Spleen (tissue), 11 donors: ENCODE results near the gene LTBP1. TPM values are rescaled to one million over a fixed set of nuclear protein-coding genes. Genes with fewer than 3 reads are reported as not detected.
A peak's percentile ranks its signal among the peaks of the same experiment; 100 is the strongest.

Source experiments
- DNase-seq: peaks from one replicate; pipeline ENCODE4 v3.0.0-alpha.2; 2020
- H3K27ac ChIP-seq, 8 donors: fragments of 200-600 bp; sonication (generic) in 7 of 8; 1 replicate in 4 of 8; 2 replicates in 4 of 8; pipeline versions ENCODE4 v1.5.0 to v1.8.0; 2016 to 2021; ENCODE audit warnings: inconsistent platforms in 4 of 8, mild to moderate bottlenecking in 4 of 8, moderate library complexity in 1 of 8
- H3K27me3 ChIP-seq, 7 donors: fragments of 200-600 bp; sonication (generic) in 6 of 7; replicated peaks in 1 of 7; 1 replicate in 4 of 7; 2 replicates in 3 of 7; pipeline versions ENCODE4 v1.5.0 to v1.8.0; 2016 to 2021; ENCODE audit warnings: inconsistent platforms in 3 of 7, mild to moderate bottlenecking in 1 of 7
- H3K36me3 ChIP-seq, 6 donors: fragments of 200-600 bp; sonication (generic) in 5 of 6; 1 replicate in 4 of 6; 2 replicates in 2 of 6; pipeline versions ENCODE4 v1.5.0 to v1.8.0; 2016 to 2021; ENCODE audit warnings: inconsistent platforms in 2 of 6
- H3K4me1 ChIP-seq, 6 donors: fragments of 200-600 bp; sonication (generic) in 5 of 6; 1 replicate in 3 of 6; 2 replicates in 3 of 6; pipeline versions ENCODE4 v1.5.0 to v1.8.0; 2016 to 2021; ENCODE audit warnings: inconsistent platforms in 3 of 6
- H3K4me3 ChIP-seq, 8 donors: fragments of 200-600 bp; sonication (generic) in 7 of 8; 1 replicate in 4 of 8; 2 replicates in 4 of 8; pipeline versions ENCODE4 v1.5.0 to v1.8.0; 2016 to 2021; ENCODE audit warnings: inconsistent platforms in 4 of 8, mild to moderate bottlenecking in 4 of 8, moderate library complexity in 2 of 8
- H3K9me3 ChIP-seq, 8 donors: fragments of 200-600 bp; sonication (generic) in 7 of 8; 1 replicate in 4 of 8; 2 replicates in 4 of 8; pipeline versions ENCODE4 v1.5.0 to v1.8.0; 2016 to 2021; ENCODE audit warnings: inconsistent platforms in 4 of 8
- POLR2A ChIP-seq, 3 donors: fragments of 450-650 bp; IDR thresholded peaks; one replicate each; pipeline ENCODE4 v1.5.1; 2017; ENCODE audit warnings: antibody characterized with exemption in 3 of 3, mild to moderate bottlenecking in 1 of 3
- POLR2AphosphoS5 ChIP-seq, 3 donors: sonication (generic); formaldehyde crosslinking; IDR thresholded peaks; one replicate each; pipeline ENCODE4 v1.5.1; 2017; ENCODE audit warnings: antibody characterized with exemption in 3 of 3
- WGBS, 5 donors: extraction: QIAGEN DNeasy Blood & Tissue Kit in 3 of 5; methylation state at CpG; one replicate each; pipeline versions ENCODE4 v1.1.5 to v1.1.7; 2013 to 2018; 5-methylcytosine and 5-hydroxymethylcytosine counted together
- intact Hi-C: fragments of 100-400 bp; cut with DNase I; formaldehyde crosslinking; loops from one replicate; pipeline ENCODE4 v1.15.0; 2023; ENCODE audit warnings: low total_unique reads
- polyA plus RNA-seq, 3 donors: library from polyadenylated mRNA; stranded (reverse); fragments of 200-250 nt; gene quantifications; one replicate each; pipeline ENCODE4 v1.2.1, GENCODE V29; 2013
- total RNA-seq, 7 donors: library from RNA; depleted of rRNA in 3 of 7; stranded (reverse); fragments of >200 nt in 3 of 7; fragmentation: NEBNext Ultra II Directional in 4 of 7; extraction: Animal tissue kit (Norgen Biotek cat#: 25700) in 4 of 7; gene quantifications; one replicate each; pipeline versions ENCODE4 v1.1.0 to v1.2.1, GENCODE V29; 2016 to 2021
- TF ChIP-seq, protein P1 (sequence below), 11 experiments: fragments of 200-600 bp in 7 of 11; fragments of 450-650 bp in 4 of 11; sonication (generic) in 4 of 11; IDR thresholded peaks in 8 of 11; conservative IDR thresholded peaks in 3 of 11; 1 replicate in 7 of 11; 2 replicates in 4 of 11; pipeline versions ENCODE4 v1.4.0 to v1.8.0; 2016 to 2021; ENCODE audit warnings: antibody characterized with exemption in 11 of 11, inconsistent platforms in 4 of 11, mild to moderate bottlenecking in 1 of 11
- donor health status: healthy with polysubstance abuse.
- donor health status: DM: no; HTN: no; CAD: no; lungs with moderate emphysema.
- donor health status: DM: no; HTN: no; CAD: no.
- donor health status: Bipolar disorder and iron deficiency.
- donor health status: healthy.
- donor health status: DM: no; HTN: no; CAD: no.
- donor health status: DM: yes; HTN: yes; CAD: no.

The LTBP1 gene
- total and polyA plus RNA-seq, 10 donors = 6.8 to 28.0 (median 13.3) TPM

DNA sequence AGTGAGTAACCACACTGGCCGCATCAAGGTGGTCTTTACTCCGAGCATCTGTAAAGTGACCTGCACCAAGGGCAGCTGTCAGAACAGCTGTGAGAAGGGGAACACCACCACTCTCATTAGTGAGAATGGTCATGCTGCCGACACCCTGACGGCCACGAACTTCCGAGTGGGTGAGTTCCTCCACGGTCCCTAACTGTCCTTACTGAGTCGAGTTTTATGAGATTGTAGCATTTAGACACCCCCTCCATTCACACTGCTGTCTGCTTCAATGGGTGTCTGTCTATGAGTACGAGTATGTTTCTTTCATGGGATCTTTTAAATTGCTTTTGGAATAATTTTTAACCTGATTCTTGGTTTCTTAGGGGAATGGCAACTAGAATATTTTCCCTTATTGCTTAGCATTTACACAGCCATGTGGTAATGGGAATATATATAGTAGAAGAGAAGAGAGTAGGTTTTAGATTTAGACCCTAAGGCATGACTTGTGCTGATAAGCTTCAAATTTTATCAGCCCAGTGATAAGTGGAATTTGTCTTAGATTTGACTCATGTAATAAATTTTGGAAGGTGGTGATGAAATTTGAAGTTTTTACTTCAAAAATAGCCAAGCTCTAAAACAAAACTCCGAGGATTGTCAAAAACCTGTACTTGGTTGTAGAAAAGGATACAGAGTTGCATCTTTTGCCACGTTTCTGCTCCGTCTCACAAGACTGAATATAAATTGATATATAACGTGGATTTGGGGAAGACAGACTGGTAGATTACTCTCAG, 188.2 kb downstream of the LTBP1 start:
- intact Hi-C loops = no loop called here
- WGBS, 5 donors = 65 to 86% (median 74%) methylated on average over 13 of the region's 13 CpGs
- peaks cover 0 to 30% (median 3%) of the 10 kb centered on the region in 6 donors for H3K4me1 ChIP-seq

DNA sequence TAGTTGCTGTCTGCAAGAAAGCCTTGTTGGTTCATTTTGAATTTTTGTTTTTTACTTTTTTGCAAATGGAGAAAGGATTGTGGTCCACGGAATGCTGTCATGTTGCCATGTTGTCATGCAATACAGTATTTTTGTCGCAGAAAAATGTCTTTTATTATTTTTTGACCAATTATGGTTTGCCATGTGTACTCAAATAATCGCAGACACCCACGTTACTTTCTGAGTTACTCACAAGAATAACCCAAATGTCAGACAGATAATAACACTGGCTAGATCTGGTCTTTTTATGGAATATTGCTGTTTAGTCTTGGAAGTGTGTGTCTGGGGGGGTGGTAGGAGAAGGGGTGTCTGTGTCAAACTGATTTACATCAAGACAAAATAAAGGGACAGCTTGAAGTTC, 188.9 kb downstream of the LTBP1 start:
- no peak overlapping the region for H3K27ac ChIP-seq
- H3K9me3 ChIP-seq = no peaks in the 10 kb centered on the region
- no peak overlapping the region for H3K4me3 ChIP-seq
- H3K27me3 ChIP-seq = no peaks in the 10 kb centered on the region
- H3K36me3 ChIP-seq = no peaks in the 10 kb centered on the region
- 51 to 85% (median 66%) methylated on average over 4 of the region's 4 CpGs for WGBS, 5 donors
- H3K4me1 ChIP-seq = peaks cover 0 to 30% (median 3%) of the 10 kb centered on the region in 6 donors
- intact Hi-C loops = no loop called here
- DNase-seq = no peak
- TF ChIP-seq POLR2AphosphoS5 (IDR thresholded peaks at IDR 0.05) (no peak), POLR2A (IDR thresholded peaks at IDR 0.05) (no peak)
- TF ChIP-seq, protein P1, sequence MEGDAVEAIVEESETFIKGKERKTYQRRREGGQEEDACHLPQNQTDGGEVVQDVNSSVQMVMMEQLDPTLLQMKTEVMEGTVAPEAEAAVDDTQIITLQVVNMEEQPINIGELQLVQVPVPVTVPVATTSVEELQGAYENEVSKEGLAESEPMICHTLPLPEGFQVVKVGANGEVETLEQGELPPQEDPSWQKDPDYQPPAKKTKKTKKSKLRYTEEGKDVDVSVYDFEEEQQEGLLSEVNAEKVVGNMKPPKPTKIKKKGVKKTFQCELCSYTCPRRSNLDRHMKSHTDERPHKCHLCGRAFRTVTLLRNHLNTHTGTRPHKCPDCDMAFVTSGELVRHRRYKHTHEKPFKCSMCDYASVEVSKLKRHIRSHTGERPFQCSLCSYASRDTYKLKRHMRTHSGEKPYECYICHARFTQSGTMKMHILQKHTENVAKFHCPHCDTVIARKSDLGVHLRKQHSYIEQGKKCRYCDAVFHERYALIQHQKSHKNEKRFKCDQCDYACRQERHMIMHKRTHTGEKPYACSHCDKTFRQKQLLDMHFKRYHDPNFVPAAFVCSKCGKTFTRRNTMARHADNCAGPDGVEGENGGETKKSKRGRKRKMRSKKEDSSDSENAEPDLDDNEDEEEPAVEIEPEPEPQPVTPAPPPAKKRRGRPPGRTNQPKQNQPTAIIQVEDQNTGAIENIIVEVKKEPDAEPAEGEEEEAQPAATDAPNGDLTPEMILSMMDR (IDR thresholded peaks at IDR 0.05 in 8 of 11, conservative IDR thresholded peaks at IDR 0.05 in 3 of 11) = no peak

More for the DNA sequence above, 188.2 kb downstream of the LTBP1 start:
- H3K36me3 ChIP-seq = no peaks in the 10 kb centered on the region
- H3K9me3 ChIP-seq = no peaks in the 10 kb centered on the region
- TF ChIP-seq POLR2A (IDR thresholded peaks at IDR 0.05) (no peak), POLR2AphosphoS5 (IDR thresholded peaks at IDR 0.05) (no peak)
- TF ChIP-seq, protein P1 (IDR thresholded peaks at IDR 0.05 in 8 of 11, conservative IDR thresholded peaks at IDR 0.05 in 3 of 11) = no peak
- DNase-seq = no peak
- peak overlapping the region in 1 of 8 donors; percentile 48 for H3K27ac ChIP-seq
- peak overlapping the region in 2 of 8 donors; percentile 3 to 6 for H3K4me3 ChIP-seq
- no peaks in the 10 kb centered on the region for H3K27me3 ChIP-seq

DNA sequence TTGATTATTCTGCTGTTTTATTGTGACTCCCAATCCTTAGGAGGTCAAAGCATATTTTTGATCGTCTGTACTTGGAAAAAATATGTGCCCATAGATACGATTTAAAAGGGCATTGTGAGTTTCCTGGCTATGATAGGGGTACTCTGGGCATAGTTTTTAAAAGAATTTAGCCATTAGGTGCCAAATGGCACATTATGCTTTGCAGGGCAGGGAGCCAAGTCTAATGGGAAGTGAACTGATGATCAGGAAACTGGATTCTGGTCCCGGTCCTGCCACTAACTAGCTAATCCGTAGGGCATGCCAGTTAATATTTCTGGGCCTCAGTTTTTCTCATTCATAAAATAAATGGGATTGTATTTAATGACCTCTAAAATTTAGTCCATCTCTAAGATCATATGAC, 189.3 kb downstream of the LTBP1 start:
- Histone ChIP-seq H3K4me1 (peaks cover 0 to 30% (median 3%) of the 10 kb centered on the region in 6 donors), H3K27ac (no peak overlapping the region), H3K4me3 (no peak overlapping the region), H3K27me3 (no peaks in the 10 kb centered on the region), H3K9me3 (no peaks in the 10 kb centered on the region), H3K36me3 (no peaks in the 10 kb centered on the region)
- intact Hi-C loops = no loop called here
- no peak for DNase-seq
- TF ChIP-seq POLR2A (IDR thresholded peaks at IDR 0.05) (no peak), POLR2AphosphoS5 (IDR thresholded peaks at IDR 0.05) (no peak)
- TF ChIP-seq, protein P1 (IDR thresholded peaks at IDR 0.05 in 8 of 11, conservative IDR thresholded peaks at IDR 0.05 in 3 of 11) = no peak
- 50 to 71% (median 60%) methylated on average over 4 of the region's 4 CpGs for WGBS, 5 donors

DNA sequence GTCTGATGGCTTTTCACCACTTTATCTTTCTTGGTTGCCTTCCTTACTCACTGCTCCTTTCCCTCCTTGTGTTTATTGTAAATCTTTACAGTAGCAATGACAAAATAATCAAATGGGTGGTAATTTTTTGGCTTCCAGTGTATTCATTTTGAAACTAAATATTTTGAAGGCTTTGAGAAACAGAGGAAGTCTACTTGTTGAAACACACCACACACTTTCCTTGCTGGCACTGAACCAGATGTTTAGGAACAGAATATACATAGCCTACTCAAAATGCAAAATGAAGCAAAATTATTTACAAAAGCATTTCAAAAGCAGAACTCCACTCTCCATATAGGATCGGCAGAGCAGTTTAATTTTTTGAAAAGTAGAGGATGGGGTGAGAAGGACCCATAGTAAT, 189.8 kb downstream of the LTBP1 start:
- peaks cover 0 to 30% (median 3%) of the 10 kb centered on the region in 6 donors for H3K4me1 ChIP-seq
- H3K36me3 ChIP-seq = no peaks in the 10 kb centered on the region
- intact Hi-C loops = no loop called here
- H3K9me3 ChIP-seq = no peaks in the 10 kb centered on the region
- no peak overlapping the region for H3K4me3 ChIP-seq
- no peaks in the 10 kb centered on the region for H3K27me3 ChIP-seq
- 31 to 48% (median 37%) methylated on average over 1 of the region's 1 CpG for WGBS, 5 donors
- no peak for DNase-seq
- TF ChIP-seq, protein P1 (IDR thresholded peaks at IDR 0.05 in 8 of 11, conservative IDR thresholded peaks at IDR 0.05 in 3 of 11) = no peak
- no peak for TF ChIP-seq POLR2A (IDR thresholded peaks at IDR 0.05)
- no peak overlapping the region for H3K27ac ChIP-seq
